Nephron progenitor cell (in vitro differentiated cells): ENCODE data around the gene PPP1R36.

ENCODE experiments used
- DNase-seq: peaks from one replicate; pipeline ENCODE4 v3.0.0; 2021
- H3K27ac Mint-ChIP-seq: 2 replicates; pipeline ENCODE4 v1.8.0; 2021; ENCODE audit warnings: mild to moderate bottlenecking, moderate library complexity, mixed read lengths
- H3K27me3 Mint-ChIP-seq: 2 replicates; pipeline ENCODE4 v1.8.0; 2021; ENCODE audit warnings: mild to moderate bottlenecking, low read depth, mixed read lengths; ENCODE audit not compliant: poor library complexity
- H3K36me3 Mint-ChIP-seq: 2 replicates; pipeline ENCODE4 v1.8.0; 2021; ENCODE audit warnings: low read depth, mixed read lengths
- H3K4me1 Mint-ChIP-seq: 2 replicates; pipeline ENCODE4 v1.8.0; 2021; ENCODE audit warnings: mixed read lengths
- H3K4me3 Mint-ChIP-seq: 2 replicates; pipeline ENCODE4 v1.8.0; 2021; ENCODE audit warnings: mild to moderate bottlenecking, moderate library complexity, mixed read lengths
- H3K9me3 Mint-ChIP-seq: 2 replicates; pipeline ENCODE4 v1.8.0; 2021; ENCODE audit warnings: mild to moderate bottlenecking, moderate library complexity, mixed read lengths
- TF ChIP-seq, protein P1 (sequence below): fragments of 200-600 bp; sonication (generic); IDR thresholded peaks from 2 replicates; pipeline ENCODE4 v1.5.0; 2021; ENCODE audit warnings: antibody characterized with exemption

PPP1R36 gene

GRCh38 chr14:64581363-64581762, 31.6 kb downstream of the PPP1R36 start:
- Mint-ChIP-seq H3K36me3 (no peaks in the 10 kb centered on the region), H3K9me3 (no peaks in the 10 kb centered on the region), H3K4me1 (peaks cover 32% of the 10 kb centered on the region), H3K27ac (no peak overlapping the region), H3K27me3 (peaks cover 8% of the 10 kb centered on the region), H3K4me3 (no peak overlapping the region)
- TF ChIP-seq, protein P1, sequence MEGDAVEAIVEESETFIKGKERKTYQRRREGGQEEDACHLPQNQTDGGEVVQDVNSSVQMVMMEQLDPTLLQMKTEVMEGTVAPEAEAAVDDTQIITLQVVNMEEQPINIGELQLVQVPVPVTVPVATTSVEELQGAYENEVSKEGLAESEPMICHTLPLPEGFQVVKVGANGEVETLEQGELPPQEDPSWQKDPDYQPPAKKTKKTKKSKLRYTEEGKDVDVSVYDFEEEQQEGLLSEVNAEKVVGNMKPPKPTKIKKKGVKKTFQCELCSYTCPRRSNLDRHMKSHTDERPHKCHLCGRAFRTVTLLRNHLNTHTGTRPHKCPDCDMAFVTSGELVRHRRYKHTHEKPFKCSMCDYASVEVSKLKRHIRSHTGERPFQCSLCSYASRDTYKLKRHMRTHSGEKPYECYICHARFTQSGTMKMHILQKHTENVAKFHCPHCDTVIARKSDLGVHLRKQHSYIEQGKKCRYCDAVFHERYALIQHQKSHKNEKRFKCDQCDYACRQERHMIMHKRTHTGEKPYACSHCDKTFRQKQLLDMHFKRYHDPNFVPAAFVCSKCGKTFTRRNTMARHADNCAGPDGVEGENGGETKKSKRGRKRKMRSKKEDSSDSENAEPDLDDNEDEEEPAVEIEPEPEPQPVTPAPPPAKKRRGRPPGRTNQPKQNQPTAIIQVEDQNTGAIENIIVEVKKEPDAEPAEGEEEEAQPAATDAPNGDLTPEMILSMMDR = no peak
- no peak for DNase-seq

DNA sequence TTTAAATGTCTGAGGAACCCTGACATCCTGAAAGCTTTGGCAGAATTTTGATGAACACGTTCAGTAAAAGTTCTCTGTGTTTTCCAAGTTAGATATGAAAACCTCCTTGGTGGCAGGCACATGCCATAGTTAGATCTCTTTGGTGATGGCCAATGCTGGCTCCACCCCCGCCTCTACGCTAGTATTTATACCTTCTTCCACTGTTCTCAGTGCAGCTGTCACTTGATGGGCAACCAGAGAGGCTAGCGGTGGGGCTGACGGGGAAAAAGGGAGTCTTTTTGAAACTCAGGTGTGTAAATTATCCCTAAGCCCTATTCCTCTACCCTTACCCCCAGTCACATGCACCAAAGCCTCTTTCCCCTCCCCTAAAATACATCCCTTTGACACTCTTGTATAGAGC, 32.1 kb downstream of the PPP1R36 start:
- no peaks in the 10 kb centered on the region for H3K36me3 Mint-ChIP-seq
- TF ChIP-seq, protein P1 = no peak
- H3K27me3 Mint-ChIP-seq = peaks cover 8% of the 10 kb centered on the region
- no peaks in the 10 kb centered on the region for H3K9me3 Mint-ChIP-seq
- no peak for DNase-seq
- H3K4me3 Mint-ChIP-seq = no peak overlapping the region
- H3K4me1 Mint-ChIP-seq = peaks cover 32% of the 10 kb centered on the region
- no peak overlapping the region for H3K27ac Mint-ChIP-seq

- DNase-seq = no peak
Measured at GRCh38 chr14:64584190-64584589, 34.4 kb downstream of the PPP1R36 start.

GRCh38 chr14:64591809-64592208, 42.0 kb downstream of the PPP1R36 start:
- Mint-ChIP-seq H3K27ac (no peak overlapping the region), H3K36me3 (no peaks in the 10 kb centered on the region), H3K27me3 (peaks cover 8% of the 10 kb centered on the region), H3K4me1 (peaks cover 17% of the 10 kb centered on the region), H3K4me3 (no peak overlapping the region), H3K9me3 (peaks cover 5% of the 10 kb centered on the region)
- TF ChIP-seq, protein P1 = no peak
- DNase-seq = no peak

More at GRCh38 chr14:64584190-64584589, 34.4 kb downstream of the PPP1R36 start:
- peaks cover 4% of the 10 kb centered on the region for H3K27me3 Mint-ChIP-seq
- peaks cover 26% of the 10 kb centered on the region for H3K4me1 Mint-ChIP-seq
- no peaks in the 10 kb centered on the region for H3K36me3 Mint-ChIP-seq
- no peak overlapping the region for H3K27ac Mint-ChIP-seq
- no peaks in the 10 kb centered on the region for H3K9me3 Mint-ChIP-seq
- no peak overlapping the region for H3K4me3 Mint-ChIP-seq
- TF ChIP-seq, protein P1 = no peak

DNA sequence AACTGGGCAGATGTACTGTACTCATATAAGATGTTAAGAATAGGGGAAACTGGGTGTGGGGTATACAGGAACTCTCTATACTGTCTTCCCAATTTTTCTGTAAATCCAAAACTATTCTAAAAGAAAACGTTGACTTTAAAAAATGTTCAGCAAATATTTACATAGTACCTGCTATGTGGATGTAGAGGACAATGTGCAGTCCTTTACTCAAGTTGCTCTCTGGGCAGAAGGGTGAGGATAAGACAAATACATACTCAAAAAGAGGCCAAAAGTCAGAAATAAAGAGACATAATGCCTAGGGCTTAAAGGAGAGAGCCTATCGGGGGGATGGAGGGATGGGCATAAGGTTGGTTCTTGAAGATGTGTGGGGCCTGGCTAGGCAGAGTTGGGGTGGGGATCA, 44.7 kb downstream of the PPP1R36 start:
- Mint-ChIP-seq H3K9me3 (peaks cover 5% of the 10 kb centered on the region), H3K27me3 (peaks cover 8% of the 10 kb centered on the region), H3K27ac (no peak overlapping the region), H3K36me3 (no peaks in the 10 kb centered on the region), H3K4me1 (peaks cover 17% of the 10 kb centered on the region), H3K4me3 (no peak overlapping the region)
- DNase-seq = no peak
- TF ChIP-seq, protein P1 = no peak

DNA sequence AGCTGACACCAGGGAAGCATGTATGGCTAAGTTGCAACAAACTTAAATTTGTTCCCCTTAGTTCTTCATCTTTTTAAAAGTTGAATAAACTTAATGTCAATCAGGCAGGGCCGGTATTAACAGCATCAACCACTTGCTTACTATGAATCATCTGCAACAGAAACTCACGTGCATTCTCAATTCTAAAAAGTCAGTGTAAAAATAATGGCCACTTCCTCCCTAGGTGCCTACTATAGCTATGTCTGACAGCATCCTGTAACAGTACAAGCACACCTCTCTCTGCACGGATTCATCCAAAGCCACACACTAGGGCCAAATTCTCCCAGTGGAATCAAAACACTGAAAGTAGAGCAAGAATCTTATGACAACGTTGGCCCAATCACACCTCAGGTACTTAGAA, 48.6 kb downstream of the PPP1R36 start:
- no peak for DNase-seq
- Mint-ChIP-seq H3K4me3 (no peak overlapping the region), H3K36me3 (no peaks in the 10 kb centered on the region), H3K9me3 (no peaks in the 10 kb centered on the region), H3K27ac (no peak overlapping the region), H3K27me3 (peaks cover 18% of the 10 kb centered on the region), H3K4me1 (peaks cover 12% of the 10 kb centered on the region)
- TF ChIP-seq, protein P1 = no peak
